Caco-2 (cell line): Measurements from ENCODE around the gene TUBGCP6. TPM values are rescaled to one million over a fixed set of nuclear protein-coding genes. Genes with fewer than 3 reads are reported as not detected.

ENCODE experiments used
- BruUV-seq: library from RNA; stranded (reverse); fragments of 400-500 nt; replicated peaks from 2 replicates; lab custom pipeline; 2021; lab: Mats Ljungman, UMichigan
- CTCF ChIA-PET: fragments of 300-600 bp; sonication (Branson Sonifier 250); formaldehyde crosslinking; loops from one replicate; lab custom pipeline; 2022; ENCODE audit warnings: antibody characterized with exemption; lab: Charles Lee
- POLR2A ChIA-PET: fragments of 300-600 bp; sonication (Branson Sonifier 250); formaldehyde crosslinking; loops from one replicate; lab custom pipeline; 2022; ENCODE audit warnings: antibody characterized with exemption; lab: Charles Lee
- DNase-seq, 2 experiments: peaks; one replicate each; pipeline versions ENCODE4 v3.0.0 to v3.0.0-alpha.2; 2020 to 2022
- H3K27me3 ChIP-seq: replicated peaks from 2 replicates; pipeline ENCODE4 v1.6.0; 2011; ENCODE audit warnings: low read length; ENCODE audit not compliant: control insufficient read depth, insufficient read depth
- H3K36me3 ChIP-seq: 2 replicates; pipeline ENCODE4 v1.5.1; 2011; ENCODE audit warnings: low read length; ENCODE audit not compliant: control insufficient read depth, insufficient read depth
- H3K4me1 ChIP-seq: fragments of 250-450 bp; sonication (Bioruptor Pico); 2 replicates; pipeline ENCODE4 v1.5.1; 2020; ENCODE audit warnings: mild to moderate bottlenecking
- H3K4me3 ChIP-seq: 2 replicates; pipeline ENCODE4 v1.5.1; 2011; ENCODE audit warnings: low read depth, mild to moderate bottlenecking, control low read depth, low read length
- H3K9me3 ChIP-seq: fragments of 250-450 bp; sonication (Bioruptor Pico); 2 replicates; pipeline ENCODE4 v1.5.1; 2020; ENCODE audit warnings: mild to moderate bottlenecking, moderate library complexity
- H3K27ac Mint-ChIP-seq: one replicate; pipeline ENCODE4 v1.8.0; 2022; ENCODE audit warnings: mixed read lengths; ENCODE audit not compliant: unreplicated experiment
- H3K27me3 Mint-ChIP-seq: one replicate; pipeline ENCODE4 v1.8.0; 2022; ENCODE audit warnings: mixed read lengths; ENCODE audit not compliant: insufficient read depth, unreplicated experiment
- H3K36me3 Mint-ChIP-seq: one replicate; pipeline ENCODE4 v1.8.0; 2022; ENCODE audit warnings: mild to moderate bottlenecking, mixed read lengths; ENCODE audit not compliant: insufficient read depth, unreplicated experiment
- H3K4me1 Mint-ChIP-seq: one replicate; pipeline ENCODE4 v1.8.0; 2022; ENCODE audit warnings: low read depth, mixed read lengths; ENCODE audit not compliant: unreplicated experiment
- H3K4me3 Mint-ChIP-seq: one replicate; pipeline ENCODE4 v1.8.0; 2022; ENCODE audit warnings: mild to moderate bottlenecking, moderate library complexity, mixed read lengths; ENCODE audit not compliant: unreplicated experiment
- H3K9me3 Mint-ChIP-seq: one replicate; pipeline ENCODE4 v1.8.0; 2022; ENCODE audit warnings: mixed read lengths; ENCODE audit not compliant: unreplicated experiment
- CTCF ChIP-seq, 2 experiments: fragments of 200-600 bp in 1 of 2; IDR thresholded peaks; 1 replicate in 1 of 2; 2 replicates in 1 of 2; pipeline versions ENCODE4 v1.5.1 to v1.8.0; 2011 to 2022; ENCODE audit warnings: antibody characterized with exemption in 1 of 2, control low read depth in 1 of 2, inconsistent platforms in 1 of 2, low read depth in 1 of 2, low read length in 1 of 2, mild to moderate bottlenecking in 1 of 2, moderate library complexity in 1 of 2; ENCODE audit not compliant: insufficient read depth in 1 of 2, severe bottlenecking in 1 of 2, unreplicated experiment in 1 of 2
- intact Hi-C: fragments of 100-400 bp; cut with micrococcal nuclease; formaldehyde crosslinking; loops from one replicate; pipeline ENCODE4 v1.10.0; 2022; ENCODE audit not compliant: unreplicated experiment
- total RNA-seq: library from RNA; stranded (reverse); gene quantifications from 2 replicates; pipeline ENCODE4 v1.2.3, GENCODE V29; 2022

TUBGCP6 gene
- total RNA-seq, 1 experiment from 2014 or later = 29.3 TPM

GRCh38 chr22:50190182-50190940 is 54.5 kb downstream of the TUBGCP6 start:
- H3K27me3 Mint-ChIP-seq = no peaks in the 10 kb centered on the region
- H3K27ac Mint-ChIP-seq = no peak overlapping the region
- intact Hi-C loops = no loop called here
- H3K9me3 Mint-ChIP-seq = no peaks in the 10 kb centered on the region
- H3K36me3 Mint-ChIP-seq = peaks cover 6% of the 10 kb centered on the region
- Histone ChIP-seq H3K4me1 (peaks cover 8% of the 10 kb centered on the region; the same call in 1 of the 2 replicates), H3K9me3 (no peaks in the 10 kb centered on the region), H3K36me3 (no peaks in the 10 kb centered on the region), H3K4me3 (no peak overlapping the region), H3K27me3 (no peaks in the 10 kb centered on the region)
- no peaks in the 10 kb centered on the region for H3K4me1 Mint-ChIP-seq
- ChIA-PET CTCF (no interaction called here), POLR2A (no interaction called here)
- H3K4me3 Mint-ChIP-seq = no peak overlapping the region
- TF ChIP-seq CTCF (IDR thresholded peaks at IDR 0.05; ENCODE audit: insufficient read depth in 1 of 2, low read depth in 1 of 2, low read length in 1 of 2, severe bottlenecking in 1 of 2, unreplicated experiment in 1 of 2) = no peak
- no peak for DNase-seq
- no TSS peak for BruUV-seq

- DNase-seq = no peak
- Mint-ChIP-seq H3K36me3 (peaks cover 6% of the 10 kb centered on the region), H3K27ac (no peak overlapping the region), H3K4me3 (no peak overlapping the region), H3K4me1 (no peaks in the 10 kb centered on the region), H3K27me3 (no peaks in the 10 kb centered on the region), H3K9me3 (no peaks in the 10 kb centered on the region)
- no peaks in the 10 kb centered on the region for H3K36me3 ChIP-seq
- peaks cover 11% of the 10 kb centered on the region; the same call in 1 of the 2 replicates for H3K4me1 ChIP-seq
- CTCF ChIA-PET = no interaction called here
- H3K4me3 ChIP-seq = no peak overlapping the region
- intact Hi-C loops = no loop called here
- BruUV-seq = no TSS peak
- POLR2A ChIA-PET = no interaction called here
- H3K9me3 ChIP-seq = no peaks in the 10 kb centered on the region
- H3K27me3 ChIP-seq = no peaks in the 10 kb centered on the region
- no peak for TF ChIP-seq CTCF (IDR thresholded peaks at IDR 0.05; ENCODE audit: insufficient read depth in 1 of 2, low read depth in 1 of 2, low read length in 1 of 2, severe bottlenecking in 1 of 2, unreplicated experiment in 1 of 2)
Measured at GRCh38 chr22:50189849-50190181, 55.0 kb downstream of the TUBGCP6 start.

- H3K36me3 ChIP-seq = no peaks in the 10 kb centered on the region
- CTCF ChIA-PET = no interaction called here
- H3K4me3 Mint-ChIP-seq = no peak overlapping the region
- H3K9me3 Mint-ChIP-seq = no peaks in the 10 kb centered on the region
- H3K9me3 ChIP-seq = no peaks in the 10 kb centered on the region
- H3K27me3 ChIP-seq = no peaks in the 10 kb centered on the region
- BruUV-seq = no TSS peak
- DNase-seq = no peak
- no peak overlapping the region for H3K27ac Mint-ChIP-seq
- no peak for TF ChIP-seq CTCF (IDR thresholded peaks at IDR 0.05; ENCODE audit: insufficient read depth in 1 of 2, low read depth in 1 of 2, low read length in 1 of 2, severe bottlenecking in 1 of 2, unreplicated experiment in 1 of 2)
- H3K36me3 Mint-ChIP-seq = peaks cover 6% of the 10 kb centered on the region
- H3K27me3 Mint-ChIP-seq = no peaks in the 10 kb centered on the region
- H3K4me1 ChIP-seq = peaks cover 11% of the 10 kb centered on the region; the same call in 1 of the 2 replicates
- H3K4me3 ChIP-seq = no peak overlapping the region
- H3K4me1 Mint-ChIP-seq = no peaks in the 10 kb centered on the region
- POLR2A ChIA-PET = no interaction called here
- intact Hi-C loops = no loop called here
Measured at GRCh38 chr22:50189184-50189848, 55.5 kb downstream of the TUBGCP6 start.
